K562 (cell line): ENCODE results near the gene METRNL. TPM values are rescaled to one million over a fixed set of nuclear protein-coding genes. Genes with fewer than 3 reads are reported as not detected.

ENCODE experiments used
- CBX1 ChIP-seq: sonication (generic); IDR thresholded peaks from 2 replicates; pipeline ENCODE4 v1.6.1; 2016; ENCODE audit warnings: antibody characterized with exemption, low read depth, mild to moderate bottlenecking
- CEBPG ChIP-seq, 3 experiments: fragments of 200-800 bp in 1 of 3; sonication (Bioruptor generic) in 1 of 3; sonication (generic) in 1 of 3; formaldehyde crosslinking in 1 of 3; IDR thresholded peaks in 2 of 3; conservative IDR thresholded peaks in 1 of 3; 2 replicates each; pipeline versions ENCODE4 v1.6.1 to v1.8.0; 2016 to 2022; ENCODE audit warnings: missing compliant biosample characterization in 2 of 3, missing genetic modification characterization in 2 of 3, mild to moderate bottlenecking in 1 of 3, missing genetic modification reagents in 1 of 3
- CHD4 ChIP-seq: fragments of 200-600 bp; sonication (generic); IDR thresholded peaks from 3 replicates; pipeline ENCODE4 v1.6.1; 2012; ENCODE audit warnings: low read depth, mild to moderate bottlenecking, mixed read lengths, low read length, inconsistent platforms; ENCODE audit not compliant: insufficient read depth, insufficient replicate concordance, poor library complexity, severe bottlenecking
- DIDO1 ChIP-seq: fragments of 450-650 bp; IDR thresholded peaks from 2 replicates; pipeline ENCODE4 v1.6.1; 2016; ENCODE audit warnings: low read depth, missing biosample characterization, missing genetic modification characterization
- MBD1 ChIP-seq: fragments of 250-450 bp; sonication (Bioruptor Pico); IDR thresholded peaks from 2 replicates; pipeline ENCODE4 v1.8.0; 2022; ENCODE audit warnings: inconsistent platforms
- RAD51 ChIP-seq: fragments of 450-650 bp; IDR thresholded peaks from 2 replicates; pipeline ENCODE4 v1.7.1; 2016; ENCODE audit warnings: low read depth, mild to moderate bottlenecking, borderline replicate concordance
- TSHZ1 ChIP-seq: fragments of 250-450 bp; sonication (Bioruptor Pico); IDR thresholded peaks from 2 replicates; pipeline ENCODE4 v1.4.0; 2020; ENCODE audit warnings: mild to moderate bottlenecking, moderate library complexity
- ZBTB49 ChIP-seq: sonication (generic); formaldehyde crosslinking; IDR thresholded peaks from 2 replicates; pipeline ENCODE4 v1.8.0; 2022; ENCODE audit warnings: missing genetic modification reagents, mild to moderate bottlenecking, borderline replicate concordance
- ZNF431 ChIP-seq: sonication (generic); formaldehyde crosslinking; IDR thresholded peaks from 2 replicates; pipeline ENCODE4 v1.8.0; 2022; ENCODE audit warnings: mild to moderate bottlenecking, missing genetic modification reagents
- ZNF511 ChIP-seq: sonication (generic); formaldehyde crosslinking; IDR thresholded peaks from 2 replicates; pipeline ENCODE4 v1.8.0; 2022; ENCODE audit warnings: mild to moderate bottlenecking, missing genetic modification reagents
- polyA plus RNA-seq, 8 experiments: library from polyadenylated mRNA; depleted of rRNA in 4 of 8; stranded (reverse) in 5 of 8; unstranded in 3 of 8; fragments of >200 nt; fragmentation: Nextera tagmentation in 2 of 8; fragmentation: Illumina TruSeq in 1 of 8; extraction: Ambion mirVana in 2 of 8; extraction: Trizol in 1 of 8; gene quantifications; 2 replicates each; pipeline versions ENCODE4 v1.2.1 to v1.2.3, GENCODE V29; 2011 to 2014; ENCODE audit warnings: inconsistent platforms in 1 of 8, missing spikeins in 1 of 8
- total RNA-seq, 7 experiments: library from RNA; depleted of rRNA in 6 of 7; stranded (reverse); fragments of >200 nt in 6 of 7; fragmentation: Illumina TruSeq in 2 of 7; extraction: Trizol in 2 of 7; gene quantifications; 2 replicates each; pipeline versions ENCODE4 v1.2.1 to v1.2.3, GENCODE V29; 2011 to 2021; ENCODE audit warnings: low replicate concordance in 1 of 7

The METRNL gene
- total and polyA plus RNA-seq, 9 of the 15 experiments (the other 6 are each of a cell fraction or from before 2014, with no cell fraction given): 0.17 to 31.8 (median 2.9) TPM

GRCh38 chr17:83071966-83072562 is 7.3 kb upstream of the METRNL start (continued):
- no peak for TF ChIP-seq ZBTB49 (CRISPR knock-in tag)
- no peak for TF ChIP-seq TSHZ1 (CRISPR knock-in tag)
- no peak for TF ChIP-seq ZNF431 (CRISPR knock-in tag)
- no peak for TF ChIP-seq CEBPG (CRISPR knock-in tag; IDR thresholded peaks at IDR 0.05)
- TF ChIP-seq CEBPG (tag; conservative IDR thresholded peaks at IDR 0.05 in 1 of 2, IDR thresholded peaks at IDR 0.05 in 1 of 2): no peak
- peak; percentile 39; the same call in 1 of the 2 replicates for TF ChIP-seq CBX1
- no peak for TF ChIP-seq ZNF511
- no peak for TF ChIP-seq DIDO1
- no peak for TF ChIP-seq MBD1 (CRISPR knock-in tag)
- peak; percentile 35; the same call in 1 of the 2 replicates for TF ChIP-seq RAD51
- TF ChIP-seq CHD4: peak; percentile 28
